Uterus (tissue), 4 donors: ENCODE measurements around the gene ADK. TPM values are rescaled to one million over a fixed set of nuclear protein-coding genes. Genes with fewer than 3 reads are reported as not detected.

ENCODE experiments used
- DNase-seq, 2 donors: peaks; one replicate each; pipeline ENCODE4 v3.0.0-alpha.2; 2019 to 2020
- H3K27ac ChIP-seq, 2 donors: fragments of 200-600 bp; sonication (generic); 1 replicate in 1 of 2; 2 replicates in 1 of 2; pipeline ENCODE4 v1.5.1; 2016 to 2018
- H3K27me3 ChIP-seq, 2 donors: fragments of 200-600 bp; sonication (generic); one replicate each; pipeline ENCODE4 v1.5.1; 2018 to 2019; ENCODE audit warnings: control low read depth in 1 of 2
- H3K36me3 ChIP-seq, 2 donors: fragments of 200-600 bp; sonication (generic); one replicate each; pipeline ENCODE4 v1.5.1; 2019; ENCODE audit warnings: control low read depth in 1 of 2
- H3K4me1 ChIP-seq, 2 donors: fragments of 200-600 bp; sonication (generic); one replicate each; pipeline ENCODE4 v1.5.1; 2018 to 2019; ENCODE audit warnings: control low read depth in 1 of 2
- H3K4me3 ChIP-seq, 2 donors: fragments of 200-600 bp; sonication (generic); 1 replicate in 1 of 2; 2 replicates in 1 of 2; pipeline ENCODE4 v1.5.1; 2018 to 2019; ENCODE audit warnings: mild to moderate bottlenecking in 1 of 2
- H3K9me3 ChIP-seq, 2 donors: fragments of 200-600 bp; sonication (generic); one replicate each; pipeline ENCODE4 v1.5.1; 2019; ENCODE audit warnings: control low read depth in 1 of 2
- CTCF ChIP-seq, 4 experiments: fragments of 200-600 bp in 2 of 4; fragments of 450-650 bp in 2 of 4; sonication (generic) in 2 of 4; IDR thresholded peaks; one replicate each; pipeline ENCODE4 v1.5.1; 2016 to 2019; ENCODE audit warnings: antibody characterized with exemption in 4 of 4, mild to moderate bottlenecking in 2 of 4, moderate library complexity in 1 of 4
- POLR2A ChIP-seq, 2 donors: fragments of 450-650 bp; IDR thresholded peaks; one replicate each; pipeline ENCODE4 v1.6.1; 2016; ENCODE audit warnings: antibody characterized with exemption in 2 of 2, mild to moderate bottlenecking in 1 of 2, moderate library complexity in 1 of 2
- intact Hi-C: fragments of 100-400 bp; cut with DNase I; formaldehyde crosslinking; loops from one replicate; pipeline ENCODE4 v1.15.1; 2023; ENCODE audit warnings: low total_unique reads
- total RNA-seq, 4 donors: library from RNA; depleted of rRNA in 3 of 4; stranded (reverse); fragments of >200 nt in 3 of 4; gene quantifications; one replicate each; pipeline versions ENCODE4 v1.1.0 to v1.2.4, GENCODE V29; 2014 to 2023
- donor health status: DM: yes; HTN: yes; CAD: no.

ADK gene
- total RNA-seq, 4 donors from 2014 or later, result 12.6 to 41.1 (median 19.0) TPM

GRCh38 chr10:74189999-74190421 is 39.0 kb downstream of the ADK start:
- Histone ChIP-seq H3K27me3 (no peaks in the 10 kb centered on the region), H3K4me3 (no peak overlapping the region), H3K36me3 (no peaks in the 10 kb centered on the region), H3K9me3 (no peaks in the 10 kb centered on the region), H3K27ac (peak overlapping the region in 1 of 2 donors; percentile 12), H3K4me1 (no peaks in the 10 kb centered on the region)
- intact Hi-C loops, result no loop called here
- TF ChIP-seq CTCF (IDR thresholded peaks at IDR 0.05), result no peak
- DNase-seq, result no peak

- H3K4me3 ChIP-seq, result no peak overlapping the region
- no peaks in the 10 kb centered on the region for H3K27me3 ChIP-seq
- no peaks in the 10 kb centered on the region for H3K9me3 ChIP-seq
- no peak for DNase-seq
- TF ChIP-seq POLR2A (IDR thresholded peaks at IDR 0.05) (no peak), CTCF (IDR thresholded peaks at IDR 0.05) (no peak)
- no peaks in the 10 kb centered on the region for H3K36me3 ChIP-seq
- no peaks in the 10 kb centered on the region for H3K4me1 ChIP-seq
- intact Hi-C loops, result no loop called here
- H3K27ac ChIP-seq, result peak overlapping the region in 1 of 2 donors; percentile 12
These were observed 39.5 kb downstream of the ADK start for GRCh38 chr10:74190494-74190893.

GRCh38 chr10:74194545-74194944 is 43.5 kb downstream of the ADK start:
- Histone ChIP-seq H3K4me3 (no peak overlapping the region), H3K4me1 (no peaks in the 10 kb centered on the region), H3K27ac (no peak overlapping the region), H3K27me3 (no peaks in the 10 kb centered on the region), H3K9me3 (no peaks in the 10 kb centered on the region), H3K36me3 (no peaks in the 10 kb centered on the region)
- intact Hi-C loops, result no loop called here
- no peak for DNase-seq
- TF ChIP-seq CTCF (IDR thresholded peaks at IDR 0.05) (no peak), POLR2A (IDR thresholded peaks at IDR 0.05) (no peak)

- Histone ChIP-seq H3K4me1 (no peaks in the 10 kb centered on the region), H3K36me3 (no peaks in the 10 kb centered on the region), H3K4me3 (no peak overlapping the region), H3K27me3 (no peaks in the 10 kb centered on the region), H3K9me3 (no peaks in the 10 kb centered on the region), H3K27ac (no peak overlapping the region)
- TF ChIP-seq POLR2A (IDR thresholded peaks at IDR 0.05) (no peak), CTCF (IDR thresholded peaks at IDR 0.05) (no peak)
- intact Hi-C loops, result no loop called here
- no peak for DNase-seq
These were observed 44.0 kb downstream of the ADK start for GRCh38 chr10:74194999-74195398.

GRCh38 chr10:74199315-74199714 is 48.3 kb downstream of the ADK start:
- no peaks in the 10 kb centered on the region for H3K4me1 ChIP-seq
- intact Hi-C loops, result no loop called here
- no peak for DNase-seq
- H3K27me3 ChIP-seq, result no peaks in the 10 kb centered on the region
- no peaks in the 10 kb centered on the region for H3K9me3 ChIP-seq
- no peak for TF ChIP-seq POLR2A (IDR thresholded peaks at IDR 0.05)
- no peak for TF ChIP-seq CTCF (IDR thresholded peaks at IDR 0.05)
- H3K27ac ChIP-seq, result no peak overlapping the region
- H3K4me3 ChIP-seq, result no peak overlapping the region
- H3K36me3 ChIP-seq, result no peaks in the 10 kb centered on the region
